Measurements from ENCODE around the gene GAGE1.

The GAGE1 gene

DNA sequence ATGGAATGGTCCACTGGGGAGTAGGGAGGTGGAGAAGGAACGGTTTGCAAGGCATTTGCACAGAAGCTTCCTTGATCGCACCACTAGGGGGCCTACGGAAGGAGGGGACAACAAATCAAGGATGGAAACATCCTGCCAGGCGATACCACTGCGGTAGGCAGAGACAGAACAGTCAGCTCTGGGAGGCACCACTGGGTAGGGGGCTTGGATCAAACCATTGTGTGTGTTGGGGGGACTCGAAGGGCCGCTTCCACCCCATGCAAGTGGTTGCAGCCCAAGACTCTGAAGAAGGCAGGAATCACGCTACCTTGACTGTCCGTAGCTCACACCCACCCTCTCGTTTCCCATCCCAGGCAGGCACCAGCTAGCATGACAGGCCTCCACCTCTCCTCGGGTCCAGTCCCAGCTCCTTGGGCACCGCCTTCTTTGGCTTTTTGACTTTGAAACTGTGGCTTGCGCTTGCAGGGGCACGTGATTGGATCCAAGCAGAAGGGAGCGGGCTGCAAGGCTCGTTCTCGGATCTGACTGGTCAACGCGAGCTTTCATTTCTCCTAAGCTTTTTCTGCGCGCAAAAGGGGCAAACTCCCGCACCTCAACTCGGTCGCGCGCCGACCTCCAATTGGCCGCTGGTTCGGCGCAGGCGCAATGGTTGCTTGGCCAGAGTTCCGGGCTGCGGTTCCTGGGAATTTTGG is 28.4 kb downstream of the GAGE1 start:
- peak; percentile 4 for DNase-seq (ENCODE audit: low read depth)
- peak; percentile 24 for TF ChIP-seq CTCF (IDR thresholded peaks at IDR 0.05; ENCODE audit: insufficient read depth, low read depth, low read length, missing control alignments)
- H3K4me3 ChIP-seq (ENCODE audit: low read depth, low read length), result no peak overlapping the region

DNA sequence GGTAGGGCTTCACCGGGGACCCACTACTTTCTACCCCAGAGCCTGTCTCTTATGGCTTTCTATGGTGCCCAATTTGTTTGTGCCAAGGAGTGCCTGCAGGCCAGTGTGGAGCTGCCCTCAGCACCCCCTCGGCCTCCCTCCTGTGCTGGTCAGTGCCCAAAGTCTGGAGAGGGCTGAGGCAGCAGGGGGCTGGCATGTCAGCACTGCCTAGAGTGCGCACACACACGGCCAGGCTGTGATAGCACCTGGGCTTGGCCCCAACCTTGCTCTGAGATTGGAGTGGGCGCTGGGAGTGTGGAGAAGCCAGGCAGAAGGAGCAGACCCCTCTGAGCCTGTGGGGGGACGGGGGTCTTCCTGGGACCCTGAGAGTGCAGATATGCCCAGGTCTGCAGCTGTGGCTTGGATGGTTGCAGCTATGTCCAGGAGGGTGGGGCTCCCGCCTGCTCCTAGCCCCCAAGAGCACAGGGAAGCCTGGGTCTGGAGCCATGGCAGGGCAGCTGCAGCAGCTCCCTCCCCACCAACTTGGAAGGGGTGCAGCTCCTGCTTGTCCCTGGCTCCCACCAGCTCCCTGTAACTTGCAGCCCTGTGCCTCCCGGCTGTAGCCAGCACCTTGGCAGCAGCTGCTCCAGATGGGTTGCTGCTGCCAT is 46.3 kb downstream of the GAGE1 start:
- H3K4me3 ChIP-seq (ENCODE audit: low read depth, low read length), result no peak overlapping the region
- no peak for TF ChIP-seq CTCF (IDR thresholded peaks at IDR 0.05; ENCODE audit: insufficient read depth, low read depth, low read length, missing control alignments)
- DNase-seq (ENCODE audit: low read depth), result no peak

DNA sequence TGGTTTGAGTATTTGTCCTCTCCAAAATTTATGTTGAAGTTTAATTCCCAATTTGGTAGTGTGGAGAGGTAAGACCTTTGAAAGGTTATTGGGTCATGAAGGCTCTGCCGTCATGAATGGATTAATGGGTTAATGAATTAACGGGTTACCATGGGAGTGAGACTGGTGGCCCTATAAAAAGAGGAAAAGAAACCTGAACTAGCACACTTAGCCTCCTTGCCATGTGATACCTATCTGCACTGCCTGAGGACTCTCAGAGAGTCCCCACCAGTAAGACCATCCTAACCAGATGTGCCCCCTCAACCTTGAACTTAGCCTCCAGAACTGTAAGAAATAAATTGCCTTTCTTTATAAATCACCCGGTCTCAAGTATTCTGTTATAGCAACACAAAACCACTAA is 57.7 kb downstream of the GAGE1 start:
- TF ChIP-seq CTCF (IDR thresholded peaks at IDR 0.05; ENCODE audit: insufficient read depth, low read depth, low read length, missing control alignments), result no peak
- no peak overlapping the region for H3K4me3 ChIP-seq (ENCODE audit: low read depth, low read length)
- DNase-seq (ENCODE audit: low read depth), result no peak
